ENCODE measurements around the gene CHGA.

The CHGA gene

GRCh38 chr14:92962831-92963095 lies 39.8 kb downstream of the CHGA start:
- TF ChIP-seq CTCF (conservative IDR thresholded peaks at IDR 0.05; ENCODE audit: low read depth, low read length): no peak
- DNase-seq (ENCODE audit: low read depth): no peak
- H3K4me3 ChIP-seq (ENCODE audit: low read depth, low read length): no peak overlapping the region

GRCh38 chr14:92963301-92964123 lies 40.6 kb downstream of the CHGA start:
- H3K4me3 ChIP-seq (ENCODE audit: low read depth, low read length): no peak overlapping the region
- TF ChIP-seq CTCF (conservative IDR thresholded peaks at IDR 0.05; ENCODE audit: low read depth, low read length): no peak
- no peak for DNase-seq (ENCODE audit: low read depth)

- DNase-seq (ENCODE audit: low read depth): no peak
- no peak overlapping the region for H3K4me3 ChIP-seq (ENCODE audit: low read depth, low read length)
- TF ChIP-seq CTCF (conservative IDR thresholded peaks at IDR 0.05; ENCODE audit: low read depth, low read length): no peak
Measured at GRCh38 chr14:92964124-92965109, 41.5 kb downstream of the CHGA start.

- TF ChIP-seq CTCF (conservative IDR thresholded peaks at IDR 0.05; ENCODE audit: low read depth, low read length): no peak
- H3K4me3 ChIP-seq (ENCODE audit: low read depth, low read length): no peak overlapping the region
- no peak for DNase-seq (ENCODE audit: low read depth)
Measured at GRCh38 chr14:92965281-92965680, 42.3 kb downstream of the CHGA start.

GRCh38 chr14:92967346-92967926 lies 44.5 kb downstream of the CHGA start:
- no peak for TF ChIP-seq CTCF (conservative IDR thresholded peaks at IDR 0.05; ENCODE audit: low read depth, low read length)
- no peak for DNase-seq (ENCODE audit: low read depth)
- H3K4me3 ChIP-seq (ENCODE audit: low read depth, low read length): no peak overlapping the region

GRCh38 chr14:92968291-92969020 lies 45.5 kb downstream of the CHGA start:
- TF ChIP-seq CTCF (conservative IDR thresholded peaks at IDR 0.05; ENCODE audit: low read depth, low read length): no peak
- no peak overlapping the region for H3K4me3 ChIP-seq (ENCODE audit: low read depth, low read length)
- no peak for DNase-seq (ENCODE audit: low read depth)
